MCF 10A (cell line): ENCODE results near the gene PIK3C2B. TPM values are rescaled to one million over a fixed set of nuclear protein-coding genes. Genes with fewer than 3 reads are reported as not detected.

Experiments
- BruUV-seq: library from RNA; stranded (reverse); fragments of 400-500 nt; replicated peaks from 2 replicates; lab custom pipeline; 2021; lab: Mats Ljungman, UMichigan
- CTCF ChIA-PET: fragments of 300-600 bp; sonication (Branson Sonifier 250); formaldehyde crosslinking; extraction: SDS; loops from one replicate; lab custom pipeline; 2021; ENCODE audit warnings: antibody characterized with exemption, inconsistent platforms; lab: Yijun Ruan, JAX
- POLR2A ChIA-PET: fragments of 300-600, 350-650 bp; sonication (Branson Sonifier 250); formaldehyde crosslinking; extraction: SDS; loops from one replicate; lab custom pipeline; 2020; ENCODE audit warnings: antibody characterized with exemption, inconsistent platforms; lab: Yijun Ruan, JAX
- DNase-seq: peaks from one replicate; pipeline ENCODE4 v3.0.0-alpha.2; 2018; ENCODE audit not compliant: unreplicated experiment
- H3K27ac Mint-ChIP-seq: one replicate; pipeline ENCODE4 v1.8.0; 2022; ENCODE audit warnings: mild to moderate bottlenecking, low read depth, mixed read lengths; ENCODE audit not compliant: unreplicated experiment
- H3K27me3 Mint-ChIP-seq: one replicate; pipeline ENCODE4 v1.8.0; 2022; ENCODE audit warnings: mixed read lengths; ENCODE audit not compliant: insufficient read depth, unreplicated experiment
- H3K36me3 Mint-ChIP-seq: one replicate; pipeline ENCODE4 v1.8.0; 2022; ENCODE audit warnings: mild to moderate bottlenecking, moderate library complexity, mixed read lengths; ENCODE audit not compliant: insufficient read depth, unreplicated experiment
- H3K4me1 Mint-ChIP-seq: one replicate; pipeline ENCODE4 v1.8.0; 2022; ENCODE audit warnings: mixed read lengths; ENCODE audit not compliant: insufficient read depth, unreplicated experiment
- H3K4me3 Mint-ChIP-seq: one replicate; pipeline ENCODE4 v1.8.0; 2022; ENCODE audit warnings: mild to moderate bottlenecking, moderate library complexity, mixed read lengths; ENCODE audit not compliant: unreplicated experiment
- H3K9me3 Mint-ChIP-seq: one replicate; pipeline ENCODE4 v1.8.0; 2022; ENCODE audit warnings: mixed read lengths; ENCODE audit not compliant: unreplicated experiment
- intact Hi-C: fragments of 100-400 bp; cut with micrococcal nuclease; formaldehyde crosslinking; loops from 2 replicates; pipeline ENCODE4 v1.14.1; 2022
- total RNA-seq: library from RNA; stranded (reverse); gene quantifications from 2 replicates; pipeline ENCODE4 v1.2.3, GENCODE V29; 2022
- TF ChIP-seq, protein P1 (sequence below): fragments of 200-600 bp; IDR thresholded peaks from one replicate; pipeline ENCODE4 v1.8.0; 2022; ENCODE audit warnings: antibody characterized with exemption, mild to moderate bottlenecking; ENCODE audit not compliant: unreplicated experiment

The PIK3C2B gene
- total RNA-seq, 1 experiment from 2014 or later: 3.4 TPM

- intact Hi-C loops: no loop called here
- BruUV-seq: no TSS peak
- ChIA-PET CTCF (interaction anchor here (0.5 to 38.8 kb wide), 8 partner anchors 8 to 593 kb away, joined by 3 to 1125 read pairs (median 6); partner anchors contain the start of gene PIK3C2B), POLR2A (interaction anchor here (0.9 to 2.0 kb wide), 2 partner anchors 34 to 42 kb away, joined by 3 to 8 read pairs; partner anchors contain the start of gene PIK3C2B)
- peaks cover 4% of the 10 kb centered on the region for H3K36me3 Mint-ChIP-seq
- TF ChIP-seq, protein P1, sequence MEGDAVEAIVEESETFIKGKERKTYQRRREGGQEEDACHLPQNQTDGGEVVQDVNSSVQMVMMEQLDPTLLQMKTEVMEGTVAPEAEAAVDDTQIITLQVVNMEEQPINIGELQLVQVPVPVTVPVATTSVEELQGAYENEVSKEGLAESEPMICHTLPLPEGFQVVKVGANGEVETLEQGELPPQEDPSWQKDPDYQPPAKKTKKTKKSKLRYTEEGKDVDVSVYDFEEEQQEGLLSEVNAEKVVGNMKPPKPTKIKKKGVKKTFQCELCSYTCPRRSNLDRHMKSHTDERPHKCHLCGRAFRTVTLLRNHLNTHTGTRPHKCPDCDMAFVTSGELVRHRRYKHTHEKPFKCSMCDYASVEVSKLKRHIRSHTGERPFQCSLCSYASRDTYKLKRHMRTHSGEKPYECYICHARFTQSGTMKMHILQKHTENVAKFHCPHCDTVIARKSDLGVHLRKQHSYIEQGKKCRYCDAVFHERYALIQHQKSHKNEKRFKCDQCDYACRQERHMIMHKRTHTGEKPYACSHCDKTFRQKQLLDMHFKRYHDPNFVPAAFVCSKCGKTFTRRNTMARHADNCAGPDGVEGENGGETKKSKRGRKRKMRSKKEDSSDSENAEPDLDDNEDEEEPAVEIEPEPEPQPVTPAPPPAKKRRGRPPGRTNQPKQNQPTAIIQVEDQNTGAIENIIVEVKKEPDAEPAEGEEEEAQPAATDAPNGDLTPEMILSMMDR: no peak
- DNase-seq: no peak
- H3K4me1 Mint-ChIP-seq: peaks cover 22% of the 10 kb centered on the region
- H3K4me3 Mint-ChIP-seq: no peak overlapping the region
- no peak overlapping the region for H3K27ac Mint-ChIP-seq
- H3K27me3 Mint-ChIP-seq: no peaks in the 10 kb centered on the region
- H3K9me3 Mint-ChIP-seq: no peaks in the 10 kb centered on the region
Observed at GRCh38 chr1:204451352-204452124, 43.1 kb downstream of the PIK3C2B start.

DNA sequence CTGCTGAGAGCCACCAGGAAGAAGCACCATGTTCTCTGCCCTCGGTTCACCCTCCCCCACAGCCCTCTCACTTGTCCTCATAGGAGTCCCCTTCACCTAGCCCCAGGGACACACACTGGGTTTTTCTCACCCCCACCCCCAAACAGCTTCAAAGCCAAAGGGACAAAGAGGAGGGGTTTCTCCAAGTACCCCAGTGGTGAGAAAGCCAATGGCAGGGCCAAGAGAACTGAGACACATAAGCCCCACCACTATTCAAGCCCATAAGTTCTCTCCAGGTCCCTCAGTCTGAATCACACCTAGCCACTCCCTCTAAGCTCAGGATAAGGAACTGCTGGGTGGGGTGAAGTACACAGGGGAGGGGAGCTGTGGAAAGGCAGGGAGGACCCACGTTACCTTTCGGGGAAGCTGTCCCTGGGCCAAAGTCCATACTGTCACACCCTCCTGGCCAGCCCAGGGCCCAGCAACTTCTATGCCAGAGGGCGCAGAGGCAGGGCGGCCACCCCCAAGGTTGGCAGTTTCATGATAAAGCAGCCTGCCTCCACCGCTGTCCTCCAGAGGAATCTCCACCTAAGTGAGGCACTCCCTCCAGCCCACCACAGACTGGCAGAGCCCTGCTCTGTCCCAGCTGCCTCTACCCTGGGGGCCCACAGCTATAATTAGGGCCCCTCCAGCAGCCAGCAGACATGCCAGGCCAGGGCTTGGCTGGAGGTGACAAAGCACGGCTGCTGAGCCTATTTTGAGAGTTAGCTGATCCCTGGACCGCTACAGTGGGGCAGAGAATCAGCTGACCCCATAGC lies 43.9 kb downstream of the PIK3C2B start:
- Mint-ChIP-seq H3K27ac (no peak overlapping the region), H3K9me3 (no peaks in the 10 kb centered on the region), H3K4me3 (no peak overlapping the region), H3K36me3 (peaks cover 8% of the 10 kb centered on the region), H3K4me1 (peaks cover 22% of the 10 kb centered on the region), H3K27me3 (no peaks in the 10 kb centered on the region)
- TF ChIP-seq, protein P1: no peak
- no TSS peak for BruUV-seq
- ChIA-PET CTCF (interaction anchor here (0.5 to 38.8 kb wide), 10 partner anchors 9 to 592 kb away, joined by 3 to 1125 read pairs (median 4); partner anchors contain the start of genes GOLT1A and PIK3C2B), POLR2A (interaction anchor here (1.2 to 2.0 kb wide), 3 partner anchors 11 to 43 kb away, joined by 3 to 8 read pairs (median 6); partner anchors contain the start of gene PIK3C2B)
- peak; percentile 18 for DNase-seq
- intact Hi-C loops: no loop called here

DNA sequence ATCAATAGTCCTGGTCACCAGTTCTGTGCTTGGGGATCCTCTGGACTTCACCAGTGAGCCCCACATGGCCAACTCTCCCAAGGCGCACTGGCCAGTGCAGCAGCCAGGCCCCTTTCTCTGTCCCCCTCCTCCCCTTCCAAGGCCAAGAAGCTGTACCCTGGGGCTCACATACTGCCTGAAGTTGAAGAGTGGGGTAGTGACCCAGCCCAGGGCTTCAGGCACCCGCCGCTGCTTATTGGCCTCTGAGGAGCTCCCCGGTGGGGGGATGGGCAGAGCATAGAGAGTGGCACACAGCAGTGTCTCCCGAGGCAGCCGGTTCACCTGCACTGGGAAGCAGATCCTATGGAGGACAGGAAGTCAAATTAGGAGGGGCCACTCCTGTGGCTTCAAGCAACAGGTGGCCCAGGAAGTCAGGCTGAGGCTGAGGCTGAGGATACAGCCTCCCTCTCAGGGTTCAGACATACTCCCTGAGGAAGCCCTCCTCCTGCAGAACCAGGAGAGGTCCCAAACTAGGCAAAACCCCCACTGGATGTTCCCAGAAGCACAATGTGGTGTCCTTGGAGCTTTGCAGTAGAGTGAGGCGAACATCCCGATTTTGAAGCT lies 44.8 kb downstream of the PIK3C2B start:
- Mint-ChIP-seq H3K9me3 (no peaks in the 10 kb centered on the region), H3K27me3 (no peaks in the 10 kb centered on the region), H3K4me3 (no peak overlapping the region), H3K36me3 (peaks cover 8% of the 10 kb centered on the region), H3K4me1 (peaks cover 22% of the 10 kb centered on the region), H3K27ac (no peak overlapping the region)
- no peak for DNase-seq
- ChIA-PET CTCF (interaction anchor here (0.6 to 38.8 kb wide), 10 partner anchors 11 to 1217 kb away, joined by 3 to 1125 read pairs (median 3); partner anchors contain the start of genes GOLT1A and PIK3C2B), POLR2A (interaction anchor here (1.2 to 2.0 kb wide), 5 partner anchors 10 to 44 kb away, joined by 3 to 8 read pairs (median 6); partner anchors contain the start of gene PIK3C2B)
- no TSS peak for BruUV-seq
- TF ChIP-seq, protein P1: no peak
- intact Hi-C loops: no loop called here
